ENCODE measurements around the gene STPG2.

DNA sequence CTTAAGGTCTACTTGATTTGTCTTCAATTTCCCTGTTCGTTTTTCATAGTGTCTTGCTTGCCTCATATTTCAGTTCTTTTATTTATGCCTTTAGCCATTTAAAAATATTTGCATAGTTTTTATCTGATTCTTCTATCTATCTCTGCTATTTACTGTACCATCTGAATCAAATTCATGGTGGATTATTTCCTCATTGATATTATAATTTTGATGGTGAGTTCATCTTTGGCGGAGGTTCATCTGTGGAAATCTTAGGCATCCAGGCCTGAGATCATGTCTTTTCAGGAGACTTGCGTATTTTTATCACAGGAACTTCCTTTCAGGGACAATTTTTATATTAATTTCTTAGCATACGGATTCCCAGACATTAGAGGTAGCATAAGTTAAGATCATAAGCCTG is 275.2 kb downstream of the STPG2 start:
- TF ChIP-seq POLR2A (IDR thresholded peaks at IDR 0.05) (no peak), POLR2AphosphoS5 (IDR thresholded peaks at IDR 0.05) (no peak), EP300 (IDR thresholded peaks at IDR 0.05; ENCODE audit: low read depth) (no peak)
- TF ChIP-seq, protein P1, sequence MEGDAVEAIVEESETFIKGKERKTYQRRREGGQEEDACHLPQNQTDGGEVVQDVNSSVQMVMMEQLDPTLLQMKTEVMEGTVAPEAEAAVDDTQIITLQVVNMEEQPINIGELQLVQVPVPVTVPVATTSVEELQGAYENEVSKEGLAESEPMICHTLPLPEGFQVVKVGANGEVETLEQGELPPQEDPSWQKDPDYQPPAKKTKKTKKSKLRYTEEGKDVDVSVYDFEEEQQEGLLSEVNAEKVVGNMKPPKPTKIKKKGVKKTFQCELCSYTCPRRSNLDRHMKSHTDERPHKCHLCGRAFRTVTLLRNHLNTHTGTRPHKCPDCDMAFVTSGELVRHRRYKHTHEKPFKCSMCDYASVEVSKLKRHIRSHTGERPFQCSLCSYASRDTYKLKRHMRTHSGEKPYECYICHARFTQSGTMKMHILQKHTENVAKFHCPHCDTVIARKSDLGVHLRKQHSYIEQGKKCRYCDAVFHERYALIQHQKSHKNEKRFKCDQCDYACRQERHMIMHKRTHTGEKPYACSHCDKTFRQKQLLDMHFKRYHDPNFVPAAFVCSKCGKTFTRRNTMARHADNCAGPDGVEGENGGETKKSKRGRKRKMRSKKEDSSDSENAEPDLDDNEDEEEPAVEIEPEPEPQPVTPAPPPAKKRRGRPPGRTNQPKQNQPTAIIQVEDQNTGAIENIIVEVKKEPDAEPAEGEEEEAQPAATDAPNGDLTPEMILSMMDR (IDR thresholded peaks at IDR 0.05), result no peak

Data from transverse colon (tissue), 4 donors.